Measurements from ENCODE around the gene SHISAL2B.
"Not testable (repeated sequence)": the region's sequence is repeated elsewhere in the genome, so short reads cannot be mapped to it uniquely, and the experiment has no call there.

SHISAL2B gene

GRCh38 chr5:64690417-64691151, at the start of gene SHISAL2B:
SHISAL2B (plus strand) TSS chr5:64690503; CDS start chr5:64690624, 121 bp downstream.
- DNase-seq (ENCODE audit: low read depth) = no peak

GRCh38 chr5:64644831-64645230, 45.5 kb upstream of the SHISAL2B start:
- DNase-seq (ENCODE audit: low read depth) = no peak

- no peak for DNase-seq (ENCODE audit: low read depth)
These were observed 44.1 kb upstream of the SHISAL2B start for GRCh38 chr5:64646169-64646568.

- DNase-seq (ENCODE audit: low read depth) = no peak
These were observed 40.8 kb upstream of the SHISAL2B start for GRCh38 chr5:64649512-64649911.

- no peak for DNase-seq (ENCODE audit: low read depth)
These were observed 36.3 kb upstream of the SHISAL2B start for GRCh38 chr5:64653766-64654560.

- no peak for DNase-seq (ENCODE audit: low read depth)
These were observed 35.8 kb upstream of the SHISAL2B start for GRCh38 chr5:64654561-64654938.

GRCh38 chr5:64655596-64655995, 34.7 kb upstream of the SHISAL2B start:
- no peak for DNase-seq (ENCODE audit: low read depth)

- DNase-seq (ENCODE audit: low read depth) = no peak
These were observed 31.0 kb upstream of the SHISAL2B start for GRCh38 chr5:64659289-64659688.

GRCh38 chr5:64663181-64663580, 27.1 kb upstream of the SHISAL2B start:
- DNase-seq (ENCODE audit: low read depth) = peak; percentile 2

- DNase-seq (ENCODE audit: low read depth) = no peak
These were observed 25.1 kb upstream of the SHISAL2B start for GRCh38 chr5:64665243-64665642.

- peak; percentile 7 for DNase-seq (ENCODE audit: low read depth)
These were observed 24.2 kb upstream of the SHISAL2B start for GRCh38 chr5:64666078-64666477.

- no peak for DNase-seq (ENCODE audit: low read depth)
These were observed 23.2 kb upstream of the SHISAL2B start for GRCh38 chr5:64667068-64667467.

GRCh38 chr5:64670277-64670676, 20.0 kb upstream of the SHISAL2B start:
- DNase-seq (ENCODE audit: low read depth) = no peak

- DNase-seq (ENCODE audit: low read depth) = no peak
These were observed 18.6 kb upstream of the SHISAL2B start for GRCh38 chr5:64671678-64672077.

- DNase-seq (ENCODE audit: low read depth) = no peak
These were observed 11.9 kb upstream of the SHISAL2B start for GRCh38 chr5:64678374-64678773.

- no peak for DNase-seq (ENCODE audit: low read depth)
These were observed 10.0 kb upstream of the SHISAL2B start for GRCh38 chr5:64680289-64680688.

- DNase-seq (ENCODE audit: low read depth) = no peak
These were observed 7.7 kb upstream of the SHISAL2B start for GRCh38 chr5:64682608-64683007.

GRCh38 chr5:64685866-64686265, 4.4 kb upstream of the SHISAL2B start:
- DNase-seq (ENCODE audit: low read depth) = no peak

- DNase-seq (ENCODE audit: low read depth) = no peak
These were observed 1.9 kb upstream of the SHISAL2B start for GRCh38 chr5:64688391-64688790.

- DNase-seq (ENCODE audit: low read depth) = no peak
These were observed 1.3 kb upstream of the SHISAL2B start for GRCh38 chr5:64688965-64689364.

- DNase-seq (ENCODE audit: low read depth) = no peak
These were observed 243 bp upstream of the SHISAL2B start for GRCh38 chr5:64690104-64690416.

GRCh38 chr5:64691291-64691690, 988 bp downstream of the SHISAL2B start:
- DNase-seq (ENCODE audit: low read depth) = no peak

GRCh38 chr5:64693636-64694035, 3.3 kb downstream of the SHISAL2B start:
- DNase-seq (ENCODE audit: low read depth) = peak; percentile 8

- DNase-seq (ENCODE audit: low read depth) = not testable (repeated sequence)
These were observed 6.1 kb downstream of the SHISAL2B start for GRCh38 chr5:64696414-64696813.

Measured in HS-27A (cell line).